OCI-LY3 (cell line): ENCODE data around the gene CALHM4.

ENCODE experiments used
- H2AFZ ChIP-seq: fragments of 200-600, 300-600 bp; shearing (Covaris generic); 2 replicates; pipeline ENCODE4 v1.6.0; 2014; ENCODE audit warnings: antibody characterized with exemption, low read depth, low read length
- H3K27ac ChIP-seq: fragments of 200-600, 300-600 bp; sonication (generic); 2 replicates; pipeline ENCODE4 v1.5.1; 2014; ENCODE audit warnings: mild to moderate bottlenecking, low read length, moderate library complexity, mixed read lengths
- H3K27me3 ChIP-seq: fragments of 200-600, 300-600 bp; sonication (generic); 2 replicates; pipeline ENCODE4 v1.6.1; 2014; ENCODE audit warnings: low read depth, low read length, mixed read lengths
- H3K36me3 ChIP-seq: fragments of 200-600, 300-600 bp; sonication (generic); replicated peaks from 2 replicates; pipeline ENCODE3; 2014; ENCODE audit warnings: low read depth, low read length, mixed read lengths
- H3K4me1 ChIP-seq: fragments of 300-600, 200-600 bp; sonication (generic); 2 replicates; pipeline ENCODE4 v1.6.1; 2014; ENCODE audit warnings: low read length, mixed read lengths
- H3K4me2 ChIP-seq: fragments of 200-600, 300-600 bp; sonication (generic); 2 replicates; pipeline ENCODE4 v1.6.1; 2014; ENCODE audit warnings: low read length, mixed read lengths
- H3K4me3 ChIP-seq: fragments of 300-600, 200-600 bp; sonication (generic); 2 replicates; pipeline ENCODE4 v1.5.1; 2014; ENCODE audit warnings: antibody characterized with exemption, mild to moderate bottlenecking, low read length, moderate library complexity
- H3K79me2 ChIP-seq: fragments of 300-600, 200-600 bp; shearing (Covaris generic); 2 replicates; pipeline ENCODE4 v1.6.1; 2014; ENCODE audit warnings: mild to moderate bottlenecking, low read length, mixed read lengths
- H3K9ac ChIP-seq: fragments of 300-600, 200-600 bp; shearing (Covaris generic); 2 replicates; pipeline ENCODE4 v1.6.0; 2014; ENCODE audit warnings: mild to moderate bottlenecking, low read length, moderate library complexity
- H3K9me3 ChIP-seq: fragments of 200-600, 300-600 bp; shearing (Covaris generic); 2 replicates; pipeline ENCODE4 v1.6.1; 2014; ENCODE audit warnings: low read length, mixed read lengths; ENCODE audit not compliant: insufficient read depth
- H4K20me1 ChIP-seq: fragments of 200-600, 300-600 bp; sonication (generic); 2 replicates; pipeline ENCODE4 v1.6.1; 2016; ENCODE audit warnings: low read length, mixed read lengths; ENCODE audit not compliant: insufficient read depth
- CTCF ChIP-seq: fragments of 200-600, 300-600 bp; sonication (generic); IDR thresholded peaks from 2 replicates; pipeline ENCODE4 v1.5.1; 2014; ENCODE audit warnings: antibody characterized with exemption, low read length, low read depth
- EZH2phosphoT487 ChIP-seq: fragments of 200-600 bp; shearing (Covaris generic); IDR thresholded peaks from 2 replicates; pipeline ENCODE4 v1.6.1; 2018; ENCODE audit warnings: antibody characterized with exemption, mixed run types, low read depth

CALHM4 gene

DNA sequence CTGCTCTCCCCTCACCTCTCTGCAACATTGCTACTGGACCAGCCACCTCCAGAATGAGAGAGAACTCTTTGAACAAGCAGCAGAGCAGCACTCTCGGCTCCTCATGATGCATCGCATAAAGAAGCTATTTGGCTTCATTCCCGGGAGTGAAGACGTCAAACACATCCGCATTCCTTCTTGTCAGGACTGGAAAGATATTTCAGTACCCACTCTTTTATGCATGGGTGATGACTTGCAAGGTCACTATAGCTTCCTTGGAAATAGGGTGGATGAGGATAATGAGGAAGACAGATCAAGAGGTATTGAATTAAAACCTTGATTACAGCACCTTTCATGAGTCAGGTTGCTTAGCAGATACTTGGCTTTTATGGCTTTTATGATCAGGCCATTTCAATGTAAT lies 4.3 kb downstream of the CALHM4 start:
- Histone ChIP-seq H3K4me3 (no peak overlapping the region), H3K27me3 (peaks cover 9% of the 10 kb centered on the region), H3K9me3 (no peaks in the 10 kb centered on the region), H4K20me1 (no peaks in the 10 kb centered on the region), H3K4me1 (no peaks in the 10 kb centered on the region), H3K79me2 (no peaks in the 10 kb centered on the region), H3K27ac (no peak overlapping the region), H3K9ac (no peak overlapping the region), H3K4me2 (no peak overlapping the region), H2AFZ (no peak overlapping the region), H3K36me3 (no peaks in the 10 kb centered on the region)
- TF ChIP-seq CTCF, result no peak
- TF ChIP-seq EZH2phosphoT487, result no peak

DNA sequence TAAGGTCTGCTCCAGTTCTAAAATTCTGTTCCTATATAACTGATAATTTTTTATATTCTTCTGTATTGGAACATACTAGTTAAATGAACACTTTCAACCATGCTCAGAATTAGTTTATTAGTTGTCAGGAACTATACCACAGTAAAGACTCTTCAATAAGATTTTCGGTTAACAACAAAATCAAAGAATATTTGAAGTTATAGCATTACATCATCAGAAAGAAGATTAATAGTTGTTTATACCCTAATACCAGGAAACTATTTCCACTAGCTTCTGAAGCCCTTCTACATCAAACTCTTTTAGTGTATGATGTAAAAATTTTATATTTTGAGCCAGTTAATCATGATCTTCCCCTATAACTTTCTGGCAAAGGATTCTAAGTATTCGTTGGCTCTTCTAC lies 6.6 kb downstream of the CALHM4 start:
- TF ChIP-seq CTCF (no peak), EZH2phosphoT487 (no peak)
- Histone ChIP-seq H3K9ac (no peak overlapping the region), H3K4me1 (no peaks in the 10 kb centered on the region), H3K9me3 (no peaks in the 10 kb centered on the region), H3K79me2 (no peaks in the 10 kb centered on the region), H3K27me3 (no peaks in the 10 kb centered on the region; the same call in 1 of the 2 replicates), H3K4me2 (no peak overlapping the region), H2AFZ (no peak overlapping the region), H3K27ac (no peak overlapping the region), H3K4me3 (no peak overlapping the region), H3K36me3 (no peaks in the 10 kb centered on the region), H4K20me1 (no peaks in the 10 kb centered on the region)

DNA sequence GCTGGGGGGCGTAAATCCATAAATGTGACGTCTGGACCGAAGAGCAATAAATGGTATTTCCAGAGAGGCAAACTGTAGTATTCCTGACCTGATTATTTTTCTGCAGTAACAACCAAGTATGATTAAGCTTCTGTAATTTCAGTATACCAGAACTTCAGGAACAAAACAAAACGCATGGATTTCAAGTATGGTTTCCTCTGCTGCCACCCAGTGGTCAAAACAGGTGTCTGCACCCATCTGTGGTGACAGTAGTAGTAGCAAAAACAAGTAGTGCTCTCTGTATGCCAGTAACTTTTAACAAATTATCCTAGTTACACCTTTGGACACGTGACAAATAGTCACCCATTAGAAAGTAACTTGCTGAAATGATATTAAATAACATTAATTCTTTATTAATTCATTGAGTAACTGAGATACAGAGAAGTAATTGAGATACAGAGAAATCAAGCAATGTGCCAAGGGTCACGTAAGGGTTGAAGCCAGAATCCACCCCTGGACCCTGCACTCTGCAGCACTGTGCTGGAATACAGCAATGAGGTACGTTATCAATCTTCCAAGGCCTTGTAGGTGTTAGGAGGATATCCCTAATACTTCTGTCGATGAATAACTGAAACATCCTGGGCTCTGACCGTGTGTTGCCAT lies 7.9 kb downstream of the CALHM4 start:
- H3K4me3 ChIP-seq, result no peak overlapping the region
- H3K9me3 ChIP-seq, result no peaks in the 10 kb centered on the region
- no peaks in the 10 kb centered on the region; the same call in 1 of the 2 replicates for H3K27me3 ChIP-seq
- H2AFZ ChIP-seq, result no peak overlapping the region
- no peak overlapping the region for H3K27ac ChIP-seq
- H3K79me2 ChIP-seq, result no peaks in the 10 kb centered on the region
- H4K20me1 ChIP-seq, result no peaks in the 10 kb centered on the region
- H3K4me2 ChIP-seq, result no peak overlapping the region
- TF ChIP-seq CTCF, result peak; percentile 86
- TF ChIP-seq EZH2phosphoT487, result no peak
- H3K9ac ChIP-seq, result no peak overlapping the region
- H3K4me1 ChIP-seq, result no peaks in the 10 kb centered on the region
- H3K36me3 ChIP-seq, result no peaks in the 10 kb centered on the region

GRCh38 chr6:116562019-116562403 lies 8.5 kb downstream of the CALHM4 start:
- no peaks in the 10 kb centered on the region; the same call in 1 of the 2 replicates for H3K27me3 ChIP-seq
- H3K36me3 ChIP-seq, result no peaks in the 10 kb centered on the region
- no peaks in the 10 kb centered on the region for H4K20me1 ChIP-seq
- no peak overlapping the region for H3K27ac ChIP-seq
- no peaks in the 10 kb centered on the region for H3K9me3 ChIP-seq
- TF ChIP-seq CTCF, result no peak
- no peak for TF ChIP-seq EZH2phosphoT487
- no peaks in the 10 kb centered on the region for H3K4me1 ChIP-seq
- no peak overlapping the region for H3K9ac ChIP-seq
- no peak overlapping the region for H3K4me3 ChIP-seq
- H3K4me2 ChIP-seq, result no peak overlapping the region
- no peak overlapping the region for H2AFZ ChIP-seq
- no peaks in the 10 kb centered on the region for H3K79me2 ChIP-seq
